ENCODE measurements around the gene DEGS2. TPM values are rescaled to one million over a fixed set of nuclear protein-coding genes. Genes with fewer than 3 reads are reported as not detected.

Gene DEGS2
- total and polyA plus RNA-seq, 2 donors (not counting 1 experiment from before 2014, with no cell fraction given): 0.82 to 6.4 TPM

GRCh38 chr14:100123618-100124017 lies 35.8 kb downstream of the DEGS2 start:
- no peaks in the 10 kb centered on the region for H3K27me3 Mint-ChIP-seq
- no peaks in the 10 kb centered on the region for H3K27me3 ChIP-seq (replicated peaks in 1 of 4; ENCODE audit: control extremely low read depth in 1 of 4, control insufficient read depth in 3 of 4, insufficient read depth in 4 of 4, low read length in 3 of 4)
- CTCF ChIA-PET: no interaction called here
- intact Hi-C loops (cut with micrococcal nuclease): no loop called here
- no peak overlapping the region for H3K4me2 ChIP-seq (replicated peaks; ENCODE audit: low read depth, low read length, poor library complexity, severe bottlenecking)
- no peak for ATAC-seq (ENCODE audit: low read depth)
- peaks cover 87% of the 10 kb centered on the region for H4K20me1 ChIP-seq (ENCODE audit: control insufficient read depth, insufficient read depth, low read length, poor library complexity, severe bottlenecking)
- POLR2A ChIA-PET: no interaction called here
- no peaks in the 10 kb centered on the region for H3K9me3 Mint-ChIP-seq (ENCODE audit: insufficient read depth)
- no peak overlapping the region for H2AFZ ChIP-seq (ENCODE audit: insufficient read depth, low read depth, low read length, poor library complexity, severe bottlenecking)
- 98% methylated on average over 9 of the region's 10 CpGs for WGBS (ENCODE audit: insufficient coverage)
- no peaks in the 10 kb centered on the region for H3K4me1 ChIP-seq (ENCODE audit: control insufficient read depth in 2 of 2, insufficient read depth in 2 of 2, low read length in 2 of 2)
- H3K27ac Mint-ChIP-seq: no peak overlapping the region
- no peak overlapping the region for H3K4me3 Mint-ChIP-seq
- peaks cover 3% of the 10 kb centered on the region for H3K4me1 Mint-ChIP-seq
- no peaks in the 10 kb centered on the region for H3K9me3 ChIP-seq (ENCODE audit: control extremely low read depth in 1 of 3, control insufficient read depth in 2 of 3, insufficient read depth in 1 of 3, low read length in 2 of 3)
- no peak overlapping the region for H3K27ac ChIP-seq (ENCODE audit: low read length in 2 of 2)
- TF ChIP-seq CTCF (IDR thresholded peaks at IDR 0.05) (no peak), EZH2 (IDR thresholded peaks at IDR 0.05; ENCODE audit: borderline replicate concordance, insufficient read depth, low read depth, low read length, poor library complexity, severe bottlenecking) (no peak)
- H3K79me2 ChIP-seq (ENCODE audit: control insufficient read depth, insufficient read depth, low read length): peaks cover 65% of the 10 kb centered on the region
- H3K9ac ChIP-seq (ENCODE audit: low read length): no peak overlapping the region
- DNase-seq: no peak
- H3K4me3 ChIP-seq (ENCODE audit: control extremely low read depth in 1 of 5, extremely low read depth in 1 of 5, insufficient read depth in 1 of 5, low read depth in 2 of 5, low read length in 4 of 5): no peak overlapping the region
- peaks cover 0 to 87% of the 10 kb centered on the region in 2 experiments for H3K36me3 ChIP-seq (replicated peaks in 1 of 2; ENCODE audit: control extremely low read depth in 1 of 2, control insufficient read depth in 1 of 2, extremely low read depth in 1 of 2, insufficient read depth in 2 of 2, low read length in 1 of 2)

- peaks cover 7 to 8% of the 10 kb centered on the region in 2 donors for H3K4me1 ChIP-seq (ENCODE audit: control insufficient read depth in 2 of 2, insufficient read depth in 2 of 2, low read length in 2 of 2)
- peaks cover 61% of the 10 kb centered on the region for H3K79me2 ChIP-seq (ENCODE audit: control insufficient read depth, insufficient read depth, low read length)
- Mint-ChIP-seq H3K27ac (no peak overlapping the region), H3K4me3 (no peak overlapping the region), H3K9me3 (ENCODE audit: insufficient read depth) (no peaks in the 10 kb centered on the region), H3K4me1 (peaks cover 13% of the 10 kb centered on the region), H3K27me3 (no peaks in the 10 kb centered on the region)
- H3K4me3 ChIP-seq (ENCODE audit: control extremely low read depth in 1 of 5, extremely low read depth in 1 of 5, insufficient read depth in 1 of 5, low read depth in 2 of 5, low read length in 4 of 5): no peak overlapping the region
- no peak overlapping the region for H2AFZ ChIP-seq (ENCODE audit: insufficient read depth, low read depth, low read length, poor library complexity, severe bottlenecking)
- peaks cover 91% of the 10 kb centered on the region for H4K20me1 ChIP-seq (ENCODE audit: control insufficient read depth, insufficient read depth, low read length, poor library complexity, severe bottlenecking)
- intact Hi-C loops (cut with micrococcal nuclease): no loop called here
- TF ChIP-seq EZH2 (IDR thresholded peaks at IDR 0.05; ENCODE audit: borderline replicate concordance, insufficient read depth, low read depth, low read length, poor library complexity, severe bottlenecking) (no peak), CTCF (IDR thresholded peaks at IDR 0.05) (no peak)
- 95% methylated on average over 8 of the region's 8 CpGs for WGBS (ENCODE audit: insufficient coverage)
- no peak overlapping the region for H3K9ac ChIP-seq (ENCODE audit: low read length)
- H3K27ac ChIP-seq (ENCODE audit: low read length in 2 of 2): no peak overlapping the region
- no peak overlapping the region for H3K4me2 ChIP-seq (replicated peaks; ENCODE audit: low read depth, low read length, poor library complexity, severe bottlenecking)
- H3K27me3 ChIP-seq (replicated peaks in 1 of 4; ENCODE audit: control extremely low read depth in 1 of 4, control insufficient read depth in 3 of 4, insufficient read depth in 4 of 4, low read length in 3 of 4): no peaks in the 10 kb centered on the region
- DNase-seq (no peak), ATAC-seq (ENCODE audit: low read depth) (no peak)
- CTCF ChIA-PET: interaction anchor here (1.9 kb wide), 1 partner anchor 14 kb away, joined by 9 read pairs; no protein-coding TSS in a partner anchor
- H3K9me3 ChIP-seq (ENCODE audit: control extremely low read depth in 1 of 3, control insufficient read depth in 2 of 3, insufficient read depth in 1 of 3, low read length in 2 of 3): no peaks in the 10 kb centered on the region
- POLR2A ChIA-PET: no interaction called here
- peaks cover 0 to 83% of the 10 kb centered on the region in 2 experiments for H3K36me3 ChIP-seq (replicated peaks in 1 of 2; ENCODE audit: control extremely low read depth in 1 of 2, control insufficient read depth in 1 of 2, extremely low read depth in 1 of 2, insufficient read depth in 2 of 2, low read length in 1 of 2)
These were observed 36.8 kb downstream of the DEGS2 start for GRCh38 chr14:100122481-100123223.

Data from B cell (primary cell).